Spleen (tissue), 7 donors: ENCODE results near the gene ALKBH5.

ENCODE experiments used
- CTCF ChIP-seq, 11 experiments: fragments of 200-600 bp in 7 of 11; fragments of 450-650 bp in 4 of 11; sonication (generic) in 4 of 11; IDR thresholded peaks in 8 of 11; conservative IDR thresholded peaks in 3 of 11; 1 replicate in 7 of 11; 2 replicates in 4 of 11; pipeline versions ENCODE4 v1.4.0 to v1.8.0; 2016 to 2021; ENCODE audit warnings: antibody characterized with exemption in 11 of 11, inconsistent platforms in 4 of 11, mild to moderate bottlenecking in 1 of 11
- POLR2A ChIP-seq, 3 donors: fragments of 450-650 bp; IDR thresholded peaks; one replicate each; pipeline ENCODE4 v1.5.1; 2017; ENCODE audit warnings: antibody characterized with exemption in 3 of 3, mild to moderate bottlenecking in 1 of 3
- POLR2AphosphoS5 ChIP-seq, 3 donors: sonication (generic); formaldehyde crosslinking; IDR thresholded peaks; one replicate each; pipeline ENCODE4 v1.5.1; 2017; ENCODE audit warnings: antibody characterized with exemption in 3 of 3
- donor health status: DM: no; HTN: no; CAD: no; lungs with moderate emphysema.
- donor health status: DM: no; HTN: no; CAD: no.
- donor health status: DM: no; HTN: no; CAD: no.

GRCh38 chr17:18185391-18185790 lies 1.8 kb downstream of the ALKBH5 start:
- TF ChIP-seq POLR2A (IDR thresholded peaks at IDR 0.05), result no peak
- TF ChIP-seq CTCF (IDR thresholded peaks at IDR 0.05 in 8 of 11, conservative IDR thresholded peaks at IDR 0.05 in 3 of 11), result no peak
- TF ChIP-seq POLR2AphosphoS5 (IDR thresholded peaks at IDR 0.05), result no peak
